Measurements from ENCODE around the gene PIGB.

The PIGB gene

DNA sequence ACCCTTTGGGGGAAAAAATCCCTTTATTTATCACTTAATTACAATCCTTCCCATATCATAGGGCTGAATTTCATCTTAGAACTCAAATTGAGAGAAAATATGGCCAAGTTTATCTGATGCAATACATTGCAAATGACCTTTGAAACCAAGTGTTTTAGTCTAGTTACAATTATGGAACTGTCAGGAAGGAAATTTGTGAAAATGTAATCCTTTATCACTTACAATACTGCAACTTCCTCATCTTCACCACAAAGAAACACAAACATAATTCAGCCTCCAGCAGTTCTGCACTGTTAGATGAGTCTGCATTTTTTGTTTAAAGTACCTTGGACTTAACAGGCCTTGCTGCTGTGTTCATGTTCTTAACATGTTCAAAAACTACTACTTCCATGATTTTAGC, 84.5 kb downstream of the PIGB start:
- no peak overlapping the region for H2AFZ ChIP-seq (ENCODE audit: low read depth, low read length)
- no peak overlapping the region for H3K4me2 ChIP-seq (ENCODE audit: low read length)

More for the DNA sequence above, 84.5 kb downstream of the PIGB start:
- H3K27me3 ChIP-seq (ENCODE audit: low read depth, low read length), result no peaks in the 10 kb centered on the region
- no peaks in the 10 kb centered on the region for H4K20me1 ChIP-seq (ENCODE audit: insufficient read depth, low read length)
- TF ChIP-seq, protein P1, sequence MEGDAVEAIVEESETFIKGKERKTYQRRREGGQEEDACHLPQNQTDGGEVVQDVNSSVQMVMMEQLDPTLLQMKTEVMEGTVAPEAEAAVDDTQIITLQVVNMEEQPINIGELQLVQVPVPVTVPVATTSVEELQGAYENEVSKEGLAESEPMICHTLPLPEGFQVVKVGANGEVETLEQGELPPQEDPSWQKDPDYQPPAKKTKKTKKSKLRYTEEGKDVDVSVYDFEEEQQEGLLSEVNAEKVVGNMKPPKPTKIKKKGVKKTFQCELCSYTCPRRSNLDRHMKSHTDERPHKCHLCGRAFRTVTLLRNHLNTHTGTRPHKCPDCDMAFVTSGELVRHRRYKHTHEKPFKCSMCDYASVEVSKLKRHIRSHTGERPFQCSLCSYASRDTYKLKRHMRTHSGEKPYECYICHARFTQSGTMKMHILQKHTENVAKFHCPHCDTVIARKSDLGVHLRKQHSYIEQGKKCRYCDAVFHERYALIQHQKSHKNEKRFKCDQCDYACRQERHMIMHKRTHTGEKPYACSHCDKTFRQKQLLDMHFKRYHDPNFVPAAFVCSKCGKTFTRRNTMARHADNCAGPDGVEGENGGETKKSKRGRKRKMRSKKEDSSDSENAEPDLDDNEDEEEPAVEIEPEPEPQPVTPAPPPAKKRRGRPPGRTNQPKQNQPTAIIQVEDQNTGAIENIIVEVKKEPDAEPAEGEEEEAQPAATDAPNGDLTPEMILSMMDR (IDR thresholded peaks at IDR 0.05; ENCODE audit: low read depth, low read length), result no peak
- TF ChIP-seq EZH2phosphoT487 (IDR thresholded peaks at IDR 0.05; ENCODE audit: low read depth), result no peak
- H3K79me2 ChIP-seq (ENCODE audit: low read length), result no peaks in the 10 kb centered on the region
- H3K27ac ChIP-seq (ENCODE audit: low read length), result no peak overlapping the region
- no peaks in the 10 kb centered on the region for H3K36me3 ChIP-seq (replicated peaks; ENCODE audit: low read depth, low read length)
- no peak overlapping the region for H3K4me3 ChIP-seq (ENCODE audit: low read length)
- peaks cover 10% of the 10 kb centered on the region for H3K4me1 ChIP-seq (ENCODE audit: low read length)
- no peaks in the 10 kb centered on the region for H3K9me3 ChIP-seq (ENCODE audit: insufficient read depth, low read length)
- no peak overlapping the region for H3K9ac ChIP-seq (ENCODE audit: low read length)
